PFSK-1 (cell line): ENCODE measurements around the gene LRRC28.

Experiments
- POLR2AphosphoS5 ChIP-seq: IDR thresholded peaks from 2 replicates; pipeline ENCODE4 v1.6.1; 2012; ENCODE audit warnings: low read depth, mild to moderate bottlenecking, control low read depth, low read length, moderate library complexity
- REST ChIP-seq, 2 experiments: IDR thresholded peaks; 2 replicates each; pipeline versions ENCODE4 v1.6.1 to v1.8.0; 2011 to 2012; ENCODE audit warnings: low read depth in 2 of 2, low read length in 2 of 2, control low read depth in 1 of 2, inconsistent platforms in 1 of 2, mild to moderate bottlenecking in 1 of 2, moderate library complexity in 1 of 2; ENCODE audit not compliant: insufficient read depth in 1 of 2
- SIN3A ChIP-seq: IDR thresholded peaks from 2 replicates; pipeline ENCODE4 v1.6.1; 2012; ENCODE audit warnings: mild to moderate bottlenecking, low read length, moderate library complexity, borderline replicate concordance; ENCODE audit not compliant: insufficient read depth
- TAF1 ChIP-seq: IDR thresholded peaks from 2 replicates; pipeline ENCODE4 v1.6.1; 2012; ENCODE audit warnings: low read length, control low read depth, borderline replicate concordance; ENCODE audit not compliant: insufficient read depth

- TF ChIP-seq TAF1 (no peak), REST (IDR thresholded peaks at IDR 0.05; ENCODE audit: insufficient read depth in 1 of 2, low read depth in 2 of 2, low read length in 2 of 2) (no peak), POLR2AphosphoS5 (no peak), SIN3A (no peak)
These were observed 70.2 kb downstream of the LRRC28 start for GRCh38 chr15:99321468-99321867.
